ENCODE measurements around the gene PRPF31.

DNA sequence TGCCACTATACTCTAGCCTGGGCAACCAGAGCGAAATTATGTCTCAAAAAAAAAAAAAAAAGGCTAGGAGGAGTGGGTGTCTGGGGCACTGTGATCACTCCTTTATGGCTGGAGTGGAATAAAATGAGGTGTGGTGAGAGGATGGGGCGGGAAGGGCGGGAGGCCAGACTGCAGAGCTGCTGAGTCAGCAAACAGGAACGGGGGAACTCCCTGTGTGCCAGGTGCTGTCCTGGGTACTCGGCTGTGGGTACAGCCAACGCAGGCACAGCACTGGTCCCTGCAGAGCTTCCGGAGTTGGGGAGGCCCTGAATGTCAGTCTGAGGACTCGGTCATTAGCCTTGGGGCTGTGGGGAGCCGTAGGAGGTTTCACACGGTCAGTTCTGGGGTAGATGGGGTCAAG, 5.7 kb downstream of the PRPF31 start:
- TF ChIP-seq, protein P1, sequence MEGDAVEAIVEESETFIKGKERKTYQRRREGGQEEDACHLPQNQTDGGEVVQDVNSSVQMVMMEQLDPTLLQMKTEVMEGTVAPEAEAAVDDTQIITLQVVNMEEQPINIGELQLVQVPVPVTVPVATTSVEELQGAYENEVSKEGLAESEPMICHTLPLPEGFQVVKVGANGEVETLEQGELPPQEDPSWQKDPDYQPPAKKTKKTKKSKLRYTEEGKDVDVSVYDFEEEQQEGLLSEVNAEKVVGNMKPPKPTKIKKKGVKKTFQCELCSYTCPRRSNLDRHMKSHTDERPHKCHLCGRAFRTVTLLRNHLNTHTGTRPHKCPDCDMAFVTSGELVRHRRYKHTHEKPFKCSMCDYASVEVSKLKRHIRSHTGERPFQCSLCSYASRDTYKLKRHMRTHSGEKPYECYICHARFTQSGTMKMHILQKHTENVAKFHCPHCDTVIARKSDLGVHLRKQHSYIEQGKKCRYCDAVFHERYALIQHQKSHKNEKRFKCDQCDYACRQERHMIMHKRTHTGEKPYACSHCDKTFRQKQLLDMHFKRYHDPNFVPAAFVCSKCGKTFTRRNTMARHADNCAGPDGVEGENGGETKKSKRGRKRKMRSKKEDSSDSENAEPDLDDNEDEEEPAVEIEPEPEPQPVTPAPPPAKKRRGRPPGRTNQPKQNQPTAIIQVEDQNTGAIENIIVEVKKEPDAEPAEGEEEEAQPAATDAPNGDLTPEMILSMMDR (IDR thresholded peaks at IDR 0.05; ENCODE audit: poor library complexity, severe bottlenecking), result no peak
- TF ChIP-seq POLR2AphosphoS5 (IDR thresholded peaks at IDR 0.05) (no peak), RAD21 (conservative IDR thresholded peaks at IDR 0.05) (no peak), SMC3 (conservative IDR thresholded peaks at IDR 0.05; ENCODE audit: poor library complexity) (no peak), EZH2 (IDR thresholded peaks at IDR 0.05; ENCODE audit: borderline replicate concordance, insufficient read depth, low read length, poor library complexity, severe bottlenecking) (no peak), TAF1 (IDR thresholded peaks at IDR 0.05; ENCODE audit: low read depth) (no peak)
- TF ChIP-seq, protein P2, sequence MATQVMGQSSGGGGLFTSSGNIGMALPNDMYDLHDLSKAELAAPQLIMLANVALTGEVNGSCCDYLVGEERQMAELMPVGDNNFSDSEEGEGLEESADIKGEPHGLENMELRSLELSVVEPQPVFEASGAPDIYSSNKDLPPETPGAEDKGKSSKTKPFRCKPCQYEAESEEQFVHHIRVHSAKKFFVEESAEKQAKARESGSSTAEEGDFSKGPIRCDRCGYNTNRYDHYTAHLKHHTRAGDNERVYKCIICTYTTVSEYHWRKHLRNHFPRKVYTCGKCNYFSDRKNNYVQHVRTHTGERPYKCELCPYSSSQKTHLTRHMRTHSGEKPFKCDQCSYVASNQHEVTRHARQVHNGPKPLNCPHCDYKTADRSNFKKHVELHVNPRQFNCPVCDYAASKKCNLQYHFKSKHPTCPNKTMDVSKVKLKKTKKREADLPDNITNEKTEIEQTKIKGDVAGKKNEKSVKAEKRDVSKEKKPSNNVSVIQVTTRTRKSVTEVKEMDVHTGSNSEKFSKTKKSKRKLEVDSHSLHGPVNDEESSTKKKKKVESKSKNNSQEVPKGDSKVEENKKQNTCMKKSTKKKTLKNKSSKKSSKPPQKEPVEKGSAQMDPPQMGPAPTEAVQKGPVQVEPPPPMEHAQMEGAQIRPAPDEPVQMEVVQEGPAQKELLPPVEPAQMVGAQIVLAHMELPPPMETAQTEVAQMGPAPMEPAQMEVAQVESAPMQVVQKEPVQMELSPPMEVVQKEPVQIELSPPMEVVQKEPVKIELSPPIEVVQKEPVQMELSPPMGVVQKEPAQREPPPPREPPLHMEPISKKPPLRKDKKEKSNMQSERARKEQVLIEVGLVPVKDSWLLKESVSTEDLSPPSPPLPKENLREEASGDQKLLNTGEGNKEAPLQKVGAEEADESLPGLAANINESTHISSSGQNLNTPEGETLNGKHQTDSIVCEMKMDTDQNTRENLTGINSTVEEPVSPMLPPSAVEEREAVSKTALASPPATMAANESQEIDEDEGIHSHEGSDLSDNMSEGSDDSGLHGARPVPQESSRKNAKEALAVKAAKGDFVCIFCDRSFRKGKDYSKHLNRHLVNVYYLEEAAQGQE (IDR thresholded peaks at IDR 0.05; ENCODE audit: borderline replicate concordance), result no peak

Data from neural cell (in vitro differentiated cells).